ENCODE measurements around the gene UQCC3. TPM values are rescaled to one million over a fixed set of nuclear protein-coding genes. Genes with fewer than 3 reads are reported as not detected.
A peak's percentile ranks its signal among the peaks of the same experiment; 100 is the strongest.

The UQCC3 gene
- total and polyA plus RNA-seq, 9 of the 15 experiments (the other 6 are each of a cell fraction or from before 2014, with no cell fraction given) = 3.3 to 44.3 (median 8.0) TPM

DNA sequence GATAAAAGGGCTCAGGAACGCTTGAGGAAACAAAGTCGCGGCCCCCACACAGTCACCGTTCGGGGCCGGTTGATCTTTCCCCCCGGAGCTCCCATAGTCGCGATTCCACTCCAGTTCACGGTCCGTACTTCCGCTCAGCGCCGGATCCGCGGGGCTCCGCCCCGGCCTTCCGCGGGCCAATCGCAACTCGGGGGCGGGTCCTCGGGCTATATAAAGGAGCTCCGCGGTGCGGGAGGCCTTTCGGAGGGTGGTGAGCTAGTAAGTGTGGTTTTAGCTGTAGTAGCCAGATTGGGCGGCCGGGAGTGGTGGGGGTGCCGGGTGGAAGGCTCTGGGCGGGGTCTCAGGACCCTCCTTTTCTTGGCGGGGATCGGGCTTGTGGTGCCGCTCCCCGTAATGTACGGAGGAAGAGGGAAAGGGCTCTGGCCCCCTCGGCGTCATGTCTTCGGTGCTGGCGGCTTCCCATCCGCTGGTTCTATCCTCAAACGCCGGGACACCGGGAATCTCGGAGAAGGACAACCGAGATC lies 6.3 kb upstream of the UQCC3 start, which contains the start of the genes C11orf98 and CSKMT (continued):
- TF ChIP-seq, protein P1, sequence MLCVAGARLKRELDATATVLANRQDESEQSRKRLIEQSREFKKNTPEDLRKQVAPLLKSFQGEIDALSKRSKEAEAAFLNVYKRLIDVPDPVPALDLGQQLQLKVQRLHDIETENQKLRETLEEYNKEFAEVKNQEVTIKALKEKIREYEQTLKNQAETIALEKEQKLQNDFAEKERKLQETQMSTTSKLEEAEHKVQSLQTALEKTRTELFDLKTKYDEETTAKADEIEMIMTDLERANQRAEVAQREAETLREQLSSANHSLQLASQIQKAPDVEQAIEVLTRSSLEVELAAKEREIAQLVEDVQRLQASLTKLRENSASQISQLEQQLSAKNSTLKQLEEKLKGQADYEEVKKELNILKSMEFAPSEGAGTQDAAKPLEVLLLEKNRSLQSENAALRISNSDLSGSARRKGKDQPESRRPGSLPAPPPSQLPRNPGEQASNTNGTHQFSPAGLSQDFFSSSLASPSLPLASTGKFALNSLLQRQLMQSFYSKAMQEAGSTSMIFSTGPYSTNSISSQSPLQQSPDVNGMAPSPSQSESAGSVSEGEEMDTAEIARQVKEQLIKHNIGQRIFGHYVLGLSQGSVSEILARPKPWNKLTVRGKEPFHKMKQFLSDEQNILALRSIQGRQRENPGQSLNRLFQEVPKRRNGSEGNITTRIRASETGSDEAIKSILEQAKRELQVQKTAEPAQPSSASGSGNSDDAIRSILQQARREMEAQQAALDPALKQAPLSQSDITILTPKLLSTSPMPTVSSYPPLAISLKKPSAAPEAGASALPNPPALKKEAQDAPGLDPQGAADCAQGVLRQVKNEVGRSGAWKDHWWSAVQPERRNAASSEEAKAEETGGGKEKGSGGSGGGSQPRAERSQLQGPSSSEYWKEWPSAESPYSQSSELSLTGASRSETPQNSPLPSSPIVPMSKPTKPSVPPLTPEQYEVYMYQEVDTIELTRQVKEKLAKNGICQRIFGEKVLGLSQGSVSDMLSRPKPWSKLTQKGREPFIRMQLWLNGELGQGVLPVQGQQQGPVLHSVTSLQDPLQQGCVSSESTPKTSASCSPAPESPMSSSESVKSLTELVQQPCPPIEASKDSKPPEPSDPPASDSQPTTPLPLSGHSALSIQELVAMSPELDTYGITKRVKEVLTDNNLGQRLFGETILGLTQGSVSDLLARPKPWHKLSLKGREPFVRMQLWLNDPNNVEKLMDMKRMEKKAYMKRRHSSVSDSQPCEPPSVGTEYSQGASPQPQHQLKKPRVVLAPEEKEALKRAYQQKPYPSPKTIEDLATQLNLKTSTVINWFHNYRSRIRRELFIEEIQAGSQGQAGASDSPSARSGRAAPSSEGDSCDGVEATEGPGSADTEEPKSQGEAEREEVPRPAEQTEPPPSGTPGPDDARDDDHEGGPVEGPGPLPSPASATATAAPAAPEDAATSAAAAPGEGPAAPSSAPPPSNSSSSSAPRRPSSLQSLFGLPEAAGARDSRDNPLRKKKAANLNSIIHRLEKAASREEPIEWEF (CRISPR knock-in tag; IDR thresholded peaks at IDR 0.05) = no peak
- TF ChIP-seq, protein P2, sequence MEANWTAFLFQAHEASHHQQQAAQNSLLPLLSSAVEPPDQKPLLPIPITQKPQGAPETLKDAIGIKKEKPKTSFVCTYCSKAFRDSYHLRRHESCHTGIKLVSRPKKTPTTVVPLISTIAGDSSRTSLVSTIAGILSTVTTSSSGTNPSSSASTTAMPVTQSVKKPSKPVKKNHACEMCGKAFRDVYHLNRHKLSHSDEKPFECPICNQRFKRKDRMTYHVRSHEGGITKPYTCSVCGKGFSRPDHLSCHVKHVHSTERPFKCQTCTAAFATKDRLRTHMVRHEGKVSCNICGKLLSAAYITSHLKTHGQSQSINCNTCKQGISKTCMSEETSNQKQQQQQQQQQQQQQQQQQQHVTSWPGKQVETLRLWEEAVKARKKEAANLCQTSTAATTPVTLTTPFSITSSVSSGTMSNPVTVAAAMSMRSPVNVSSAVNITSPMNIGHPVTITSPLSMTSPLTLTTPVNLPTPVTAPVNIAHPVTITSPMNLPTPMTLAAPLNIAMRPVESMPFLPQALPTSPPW (CRISPR knock-in tag; IDR thresholded peaks at IDR 0.05) = peak; percentile 88
- TF ChIP-seq GTF2A2 (tag; IDR thresholded peaks at IDR 0.05) (peak; percentile 95), HMG20A (CRISPR knock-in tag; conservative IDR thresholded peaks at IDR 0.05) (no peak)
- TF ChIP-seq, protein P3, sequence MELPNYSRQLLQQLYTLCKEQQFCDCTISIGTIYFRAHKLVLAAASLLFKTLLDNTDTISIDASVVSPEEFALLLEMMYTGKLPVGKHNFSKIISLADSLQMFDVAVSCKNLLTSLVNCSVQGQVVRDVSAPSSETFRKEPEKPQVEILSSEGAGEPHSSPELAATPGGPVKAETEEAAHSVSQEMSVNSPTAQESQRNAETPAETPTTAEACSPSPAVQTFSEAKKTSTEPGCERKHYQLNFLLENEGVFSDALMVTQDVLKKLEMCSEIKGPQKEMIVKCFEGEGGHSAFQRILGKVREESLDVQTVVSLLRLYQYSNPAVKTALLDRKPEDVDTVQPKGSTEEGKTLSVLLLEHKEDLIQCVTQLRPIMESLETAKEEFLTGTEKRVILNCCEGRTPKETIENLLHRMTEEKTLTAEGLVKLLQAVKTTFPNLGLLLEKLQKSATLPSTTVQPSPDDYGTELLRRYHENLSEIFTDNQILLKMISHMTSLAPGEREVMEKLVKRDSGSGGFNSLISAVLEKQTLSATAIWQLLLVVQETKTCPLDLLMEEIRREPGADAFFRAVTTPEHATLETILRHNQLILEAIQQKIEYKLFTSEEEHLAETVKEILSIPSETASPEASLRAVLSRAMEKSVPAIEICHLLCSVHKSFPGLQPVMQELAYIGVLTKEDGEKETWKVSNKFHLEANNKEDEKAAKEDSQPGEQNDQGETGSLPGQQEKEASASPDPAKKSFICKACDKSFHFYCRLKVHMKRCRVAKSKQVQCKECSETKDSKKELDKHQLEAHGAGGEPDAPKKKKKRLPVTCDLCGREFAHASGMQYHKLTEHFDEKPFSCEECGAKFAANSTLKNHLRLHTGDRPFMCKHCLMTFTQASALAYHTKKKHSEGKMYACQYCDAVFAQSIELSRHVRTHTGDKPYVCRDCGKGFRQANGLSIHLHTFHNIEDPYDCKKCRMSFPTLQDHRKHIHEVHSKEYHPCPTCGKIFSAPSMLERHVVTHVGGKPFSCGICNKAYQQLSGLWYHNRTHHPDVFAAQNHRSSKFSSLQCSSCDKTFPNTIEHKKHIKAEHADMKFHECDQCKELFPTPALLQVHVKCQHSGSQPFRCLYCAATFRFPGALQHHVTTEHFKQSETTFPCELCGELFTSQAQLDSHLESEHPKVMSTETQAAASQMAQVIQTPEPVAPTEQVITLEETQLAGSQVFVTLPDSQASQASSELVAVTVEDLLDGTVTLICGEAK (IDR thresholded peaks at IDR 0.05) = peak; percentile 82
- TF ChIP-seq, protein P3 (CRISPR knock-in tag; IDR thresholded peaks at IDR 0.05) = no peak
- TF ChIP-seq, protein P4, sequence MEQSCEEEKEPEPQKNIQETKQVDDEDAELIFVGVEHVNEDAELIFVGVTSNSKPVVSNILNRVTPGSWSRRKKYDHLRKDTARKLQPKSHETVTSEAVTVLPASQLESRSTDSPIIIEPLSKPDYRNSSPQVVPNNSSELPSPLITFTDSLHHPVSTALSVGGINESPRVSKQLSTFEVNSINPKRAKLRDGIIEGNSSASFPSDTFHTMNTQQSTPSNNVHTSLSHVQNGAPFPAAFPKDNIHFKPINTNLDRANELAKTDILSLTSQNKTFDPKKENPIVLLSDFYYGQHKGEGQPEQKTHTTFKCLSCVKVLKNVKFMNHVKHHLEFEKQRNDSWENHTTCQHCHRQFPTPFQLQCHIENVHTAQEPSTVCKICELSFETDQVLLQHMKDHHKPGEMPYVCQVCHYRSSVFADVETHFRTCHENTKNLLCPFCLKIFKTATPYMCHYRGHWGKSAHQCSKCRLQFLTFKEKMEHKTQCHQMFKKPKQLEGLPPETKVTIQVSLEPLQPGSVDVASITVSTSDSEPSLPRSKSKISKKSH (CRISPR knock-in tag; IDR thresholded peaks at IDR 0.05) = no peak
- TF ChIP-seq, protein P5, sequence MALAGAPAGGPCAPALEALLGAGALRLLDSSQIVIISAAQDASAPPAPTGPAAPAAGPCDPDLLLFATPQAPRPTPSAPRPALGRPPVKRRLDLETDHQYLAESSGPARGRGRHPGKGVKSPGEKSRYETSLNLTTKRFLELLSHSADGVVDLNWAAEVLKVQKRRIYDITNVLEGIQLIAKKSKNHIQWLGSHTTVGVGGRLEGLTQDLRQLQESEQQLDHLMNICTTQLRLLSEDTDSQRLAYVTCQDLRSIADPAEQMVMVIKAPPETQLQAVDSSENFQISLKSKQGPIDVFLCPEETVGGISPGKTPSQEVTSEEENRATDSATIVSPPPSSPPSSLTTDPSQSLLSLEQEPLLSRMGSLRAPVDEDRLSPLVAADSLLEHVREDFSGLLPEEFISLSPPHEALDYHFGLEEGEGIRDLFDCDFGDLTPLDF (CRISPR knock-in tag; IDR thresholded peaks at IDR 0.05) = peak; percentile 52; the same call in 1 of the 2 replicates
